A673 (cell line): ENCODE results near the gene HYAL3. TPM values are rescaled to one million over a fixed set of nuclear protein-coding genes. Genes with fewer than 3 reads are reported as not detected.

Source experiments
- BruUV-seq: library from RNA; stranded (reverse); fragments of 400-500 nt; replicated peaks from 2 replicates; lab custom pipeline; 2021; lab: Mats Ljungman, UMichigan
- CTCF ChIA-PET: fragments of 300-600 bp; sonication (Branson Sonifier 250); formaldehyde crosslinking; loops from one replicate; lab custom pipeline; 2022; ENCODE audit warnings: antibody characterized with exemption; lab: Charles Lee
- POLR2A ChIA-PET: fragments of 300-600 bp; sonication (Branson Sonifier 250); formaldehyde crosslinking; loops from one replicate; lab custom pipeline; 2022; ENCODE audit warnings: antibody characterized with exemption; ENCODE audit not compliant: low non-redundant PET; lab: Charles Lee
- DNase-seq: peaks from one replicate; pipeline ENCODE4 v3.0.0-alpha.2; 2015; ENCODE audit warnings: low spot score
- H3K27ac ChIP-seq: fragments of 200-600 bp; sonication (generic); 2 replicates; pipeline ENCODE4 v1.5.1; 2016; ENCODE audit warnings: mixed run types, low read depth, mild to moderate bottlenecking, mixed read lengths, antibody characterized with exemption, low read length; ENCODE audit not compliant: poor library complexity, severe bottlenecking
- H3K27me3 ChIP-seq: fragments of 200-600 bp; sonication (generic); replicated peaks from 2 replicates; pipeline ENCODE4 v1.6.1; 2017; ENCODE audit warnings: mixed run types, low read depth, mild to moderate bottlenecking, mixed read lengths, antibody characterized with exemption, low read length; ENCODE audit not compliant: insufficient read depth, poor library complexity
- H3K36me3 ChIP-seq: fragments of 200-600 bp; sonication (generic); 2 replicates; pipeline ENCODE4 v1.6.1; 2016; ENCODE audit warnings: mixed run types, mild to moderate bottlenecking, mixed read lengths, antibody characterized with exemption, low read length; ENCODE audit not compliant: insufficient read depth, poor library complexity, severe bottlenecking
- H3K4me1 ChIP-seq: fragments of 200-600 bp; sonication (generic); 2 replicates; pipeline ENCODE4 v1.6.1; 2017; ENCODE audit warnings: mixed run types, mild to moderate bottlenecking, mixed read lengths, antibody characterized with exemption, low read length; ENCODE audit not compliant: insufficient read depth, poor library complexity, severe bottlenecking
- H3K4me3 ChIP-seq: fragments of 200-600 bp; sonication (generic); 2 replicates; pipeline ENCODE4 v1.5.1; 2016; ENCODE audit warnings: low read depth, mixed run types, mild to moderate bottlenecking, mixed read lengths, low read length; ENCODE audit not compliant: poor library complexity, severe bottlenecking
- H3K9me3 ChIP-seq: fragments of 200-600 bp; sonication (generic); 2 replicates; pipeline ENCODE4 v1.6.1; 2016; ENCODE audit warnings: mixed run types, low read depth, mild to moderate bottlenecking, mixed read lengths, antibody characterized with exemption, low read length; ENCODE audit not compliant: poor library complexity, severe bottlenecking
- CTCF ChIP-seq: fragments of 300-800, 200-600 bp; sonication (generic); conservative IDR thresholded peaks from 2 replicates; pipeline ENCODE4 v1.5.1; 2017; ENCODE audit warnings: low read depth, mild to moderate bottlenecking, antibody characterized with exemption, low read length, moderate library complexity, mixed read lengths
- EZH2 ChIP-seq: fragments of 200-600 bp; sonication (generic); IDR thresholded peaks from 2 replicates; pipeline ENCODE4 v1.6.1; 2017; ENCODE audit warnings: borderline replicate concordance, low read depth, mild to moderate bottlenecking, mixed read lengths, antibody characterized with exemption, low read length; ENCODE audit not compliant: poor library complexity, severe bottlenecking
- intact Hi-C: fragments of 100-400 bp; cut with micrococcal nuclease; formaldehyde crosslinking; loops from one replicate; pipeline ENCODE4 v1.10.0; 2022; ENCODE audit not compliant: unreplicated experiment
- total RNA-seq: library from RNA; stranded (reverse); gene quantifications from 2 replicates; pipeline ENCODE4 v1.2.3, GENCODE V29; 2021

HYAL3 gene
- total RNA-seq, 1 experiment from 2014 or later = 3.0 TPM

GRCh38 chr3:50323614-50324199, 24.5 kb upstream of the HYAL3 start:
- Histone ChIP-seq H3K4me1 (peaks cover 3% of the 10 kb centered on the region), H3K27me3 (no peaks in the 10 kb centered on the region), H3K4me3 (no peak overlapping the region), H3K9me3 (no peaks in the 10 kb centered on the region), H3K36me3 (no peaks in the 10 kb centered on the region), H3K27ac (no peak overlapping the region)
- TF ChIP-seq CTCF (no peak), EZH2 (no peak)
- ChIA-PET CTCF (no interaction called here), POLR2A (no interaction called here)
- intact Hi-C loops = no loop called here
- no peak for DNase-seq
- BruUV-seq = no TSS peak

GRCh38 chr3:50323092-50323600, 23.9 kb upstream of the HYAL3 start:
- POLR2A ChIA-PET = no interaction called here
- no TSS peak for BruUV-seq
- TF ChIP-seq CTCF (no peak), EZH2 (no peak)
- CTCF ChIA-PET = no interaction called here
- Histone ChIP-seq H3K27me3 (no peaks in the 10 kb centered on the region), H3K36me3 (no peaks in the 10 kb centered on the region), H3K4me3 (no peak overlapping the region), H3K9me3 (no peaks in the 10 kb centered on the region), H3K4me1 (peaks cover 3% of the 10 kb centered on the region), H3K27ac (no peak overlapping the region)
- no peak for DNase-seq
- intact Hi-C loops = no loop called here

- peak within 1 kb of the TSS; percentile 99 for H3K27ac ChIP-seq
- H3K27me3 ChIP-seq = no peaks in the 10 kb centered on the region
- H3K4me3 ChIP-seq = peak within 1 kb of the TSS; percentile 73
- TF ChIP-seq EZH2 (no peak), CTCF (no peak)
- intact Hi-C loops = no loop called here
- no peak for DNase-seq
- H3K4me1 ChIP-seq = peaks cover 3% of the 10 kb centered on the region
- no peaks in the 10 kb centered on the region for H3K36me3 ChIP-seq
- H3K9me3 ChIP-seq = no peaks in the 10 kb centered on the region
- ChIA-PET CTCF (no interaction called here), POLR2A (no interaction called here)
- no TSS peak for BruUV-seq
Observed at GRCh38 chr3:50322386-50323091, 23.3 kb upstream of the HYAL3 start, which contains the start of gene HYAL2. TSS of gene HYAL2 (minus strand) at chr3:50322745. CDS start at chr3:50320489, 2,256 bp downstream.
